GM23248 (cell line): ENCODE data around the gene TERC.

ENCODE experiments used
- EZH2 ChIP-seq: fragments of 200-600 bp; sonication (generic); IDR thresholded peaks from 2 replicates; pipeline ENCODE4 v1.6.1; 2018; ENCODE audit warnings: antibody characterized with exemption, mild to moderate bottlenecking; ENCODE audit not compliant: insufficient read depth, poor library complexity, severe bottlenecking
- EZH2phosphoT487 ChIP-seq: fragments of 200-600 bp; sonication (generic); IDR thresholded peaks from 2 replicates; pipeline ENCODE4 v1.6.1; 2018; ENCODE audit warnings: antibody characterized with exemption, moderate library complexity, mild to moderate bottlenecking, low read depth; ENCODE audit not compliant: insufficient read depth

DNA sequence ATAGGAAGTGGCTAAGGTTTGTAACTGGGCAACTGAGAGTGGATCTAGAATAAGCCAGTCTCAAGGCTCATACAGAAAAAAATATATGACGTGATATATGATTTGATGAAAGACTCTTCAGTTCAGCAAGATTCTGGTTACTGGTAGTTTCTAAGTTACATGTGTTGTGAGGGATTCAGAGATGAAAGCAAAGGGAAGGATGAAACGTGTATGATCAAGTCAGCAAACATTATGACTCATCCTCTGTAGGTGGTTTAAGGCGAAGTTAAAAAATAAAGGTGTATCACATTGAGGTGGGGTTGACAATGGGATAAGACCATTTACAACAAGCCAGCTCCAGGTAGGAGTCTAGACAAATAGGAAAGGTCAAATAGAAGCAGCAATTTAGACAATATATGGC lies 16.2 kb downstream of the TERC start:
- TF ChIP-seq EZH2 = no peak
- TF ChIP-seq EZH2phosphoT487 = no peak
